ENCODE results near the gene OR2AE1.

OR2AE1 gene

GRCh38 chr7:99876933-99877332, at the start of gene OR2AE1:
OR2AE1 (minus strand) TSS chr7:99877033; CDS start chr7:99877033, 0 bp downstream.
- DNase-seq = no peak
- H3K27ac ChIP-seq = no peak within 1 kb of the TSS
- no peaks in the 10 kb centered on the region for H3K27me3 ChIP-seq (replicated peaks)
- H3K36me3 ChIP-seq (replicated peaks) = no peaks in the 10 kb centered on the region
- no peak for TF ChIP-seq CTCF (IDR thresholded peaks at IDR 0.05; ENCODE audit: low read depth, low read length, missing control alignments)
- no peak within 1 kb of the TSS for H3K4me3 ChIP-seq (ENCODE audit: low read depth, low read length)
- in situ Hi-C loops (cut with HindIII; ENCODE audit: low pct_ligation_motif_present, low sequenced_read_pairs) = no loop called here

GRCh38 chr7:99926321-99926720, 49.5 kb upstream of the OR2AE1 start:
- Histone ChIP-seq H3K36me3 (replicated peaks) (no peaks in the 10 kb centered on the region), H3K27ac (no peak overlapping the region), H3K27me3 (replicated peaks) (peaks cover 9% of the 10 kb centered on the region), H3K4me3 (ENCODE audit: low read depth, low read length) (no peak overlapping the region)
- no peak for TF ChIP-seq CTCF (IDR thresholded peaks at IDR 0.05; ENCODE audit: low read depth, low read length, missing control alignments)
- DNase-seq = no peak
- in situ Hi-C loops (cut with HindIII; ENCODE audit: low pct_ligation_motif_present, low sequenced_read_pairs) = no loop called here

- in situ Hi-C loops (cut with HindIII; ENCODE audit: low pct_ligation_motif_present, low sequenced_read_pairs) = no loop called here
- Histone ChIP-seq H3K27me3 (replicated peaks) (peaks cover under 1% of the 10 kb centered on the region), H3K27ac (no peak overlapping the region), H3K36me3 (replicated peaks) (no peaks in the 10 kb centered on the region), H3K4me3 (ENCODE audit: low read depth, low read length) (no peak overlapping the region)
- no peak for TF ChIP-seq CTCF (IDR thresholded peaks at IDR 0.05; ENCODE audit: low read depth, low read length, missing control alignments)
- DNase-seq = no peak
Observed at GRCh38 chr7:99923200-99923599, 46.4 kb upstream of the OR2AE1 start.

- Histone ChIP-seq H3K4me3 (ENCODE audit: low read depth, low read length) (peak overlapping the region; percentile 82), H3K36me3 (replicated peaks) (peaks cover 13% of the 10 kb centered on the region), H3K27ac (no peak overlapping the region), H3K27me3 (replicated peaks) (no peaks in the 10 kb centered on the region)
- no peak for DNase-seq
- in situ Hi-C loops (cut with HindIII; ENCODE audit: low pct_ligation_motif_present, low sequenced_read_pairs) = no loop called here
- no peak for TF ChIP-seq CTCF (IDR thresholded peaks at IDR 0.05; ENCODE audit: low read depth, low read length, missing control alignments)
Observed at GRCh38 chr7:99920149-99920548, 43.3 kb upstream of the OR2AE1 start.

GRCh38 chr7:99919814-99920112, 42.9 kb upstream of the OR2AE1 start:
- in situ Hi-C loops (cut with HindIII; ENCODE audit: low pct_ligation_motif_present, low sequenced_read_pairs) = no loop called here
- H3K4me3 ChIP-seq (ENCODE audit: low read depth, low read length) = peak overlapping the region; percentile 82
- no peaks in the 10 kb centered on the region for H3K27me3 ChIP-seq (replicated peaks)
- no peak for DNase-seq
- TF ChIP-seq CTCF (IDR thresholded peaks at IDR 0.05; ENCODE audit: low read depth, low read length, missing control alignments) = no peak
- H3K27ac ChIP-seq = peak overlapping the region; percentile 75
- H3K36me3 ChIP-seq (replicated peaks) = peaks cover 13% of the 10 kb centered on the region

GRCh38 chr7:99918959-99919813, 42.4 kb upstream of the OR2AE1 start, which contains the start of gene TRIM4:
TRIM4 (minus strand) TSS chr7:99919530; CDS start chr7:99919401, 129 bp downstream.
- H3K27me3 ChIP-seq (replicated peaks) = no peaks in the 10 kb centered on the region
- TF ChIP-seq CTCF (IDR thresholded peaks at IDR 0.05; ENCODE audit: low read depth, low read length, missing control alignments) = peak; percentile 28
- peak within 1 kb of the TSS; percentile 82 for H3K4me3 ChIP-seq (ENCODE audit: low read depth, low read length)
- peak; percentile 87 for DNase-seq
- in situ Hi-C loops (cut with HindIII; ENCODE audit: low pct_ligation_motif_present, low sequenced_read_pairs) = no loop called here
- peak within 1 kb of the TSS; percentile 75 for H3K27ac ChIP-seq
- H3K36me3 ChIP-seq (replicated peaks) = peaks cover 13% of the 10 kb centered on the region
